GM18519 (cell line): ENCODE data around the gene NTMT2.

Experiments
- ATAC-seq: cut with Tn5 transposase; IDR thresholded peaks from one replicate; pipeline ENCODE4 v1.9.1; 2021; ENCODE audit warnings: mild to moderate bottlenecking, moderate library complexity; ENCODE audit not compliant: unreplicated experiment, low FRiP score

Gene NTMT2

GRCh38 chr1:170203693-170204092 lies 57.9 kb downstream of the NTMT2 start:
- no peak for ATAC-seq

GRCh38 chr1:170204121-170204520 lies 58.4 kb downstream of the NTMT2 start:
- ATAC-seq: no peak

- ATAC-seq: no peak
These were observed 59.5 kb downstream of the NTMT2 start for GRCh38 chr1:170205301-170205700.

GRCh38 chr1:170209125-170209524 lies 63.4 kb downstream of the NTMT2 start:
- ATAC-seq: no peak

GRCh38 chr1:170210142-170210541 lies 64.4 kb downstream of the NTMT2 start:
- ATAC-seq: no peak

GRCh38 chr1:170213596-170213995 lies 67.8 kb downstream of the NTMT2 start:
- ATAC-seq: no peak

- peak; percentile 53 for ATAC-seq
These were observed 68.6 kb downstream of the NTMT2 start for GRCh38 chr1:170214117-170215032.

- no peak for ATAC-seq
These were observed 69.5 kb downstream of the NTMT2 start for GRCh38 chr1:170215072-170215885.

GRCh38 chr1:170217517-170218256 lies 71.9 kb downstream of the NTMT2 start:
- ATAC-seq: no peak

GRCh38 chr1:170218257-170218650 lies 72.5 kb downstream of the NTMT2 start:
- no peak for ATAC-seq
